Loucy (cell line): ENCODE results near the gene PIWIL1.

Source experiments
- H2AFZ ChIP-seq: fragments of 200-600 bp; sonication (generic); 2 replicates; pipeline ENCODE4 v1.6.0; 2016; ENCODE audit warnings: antibody characterized with exemption, mild to moderate bottlenecking, low read length, moderate library complexity
- H3F3A ChIP-seq: fragments of 200-600 bp; 2 replicates; pipeline ENCODE4 v1.6.0; 2016; ENCODE audit warnings: antibody characterized with exemption, low read depth, mild to moderate bottlenecking
- H3K27me3 ChIP-seq: fragments of 200-600 bp; sonication (generic); 2 replicates; pipeline ENCODE4 v1.6.1; 2014; ENCODE audit warnings: low read length, mild to moderate bottlenecking; ENCODE audit not compliant: insufficient read depth, poor library complexity, severe bottlenecking
- H3K36me3 ChIP-seq: fragments of 200-600 bp; sonication (generic); 2 replicates; pipeline ENCODE4 v1.6.1; 2016; ENCODE audit warnings: low read length; ENCODE audit not compliant: insufficient read depth
- H3K4me1 ChIP-seq: fragments of 200-600 bp; sonication (generic); 2 replicates; pipeline ENCODE4 v1.5.1; 2014; ENCODE audit warnings: low read length, mild to moderate bottlenecking; ENCODE audit not compliant: insufficient read depth, poor library complexity, severe bottlenecking
- H3K4me2 ChIP-seq: fragments of 200-600 bp; sonication (generic); 2 replicates; pipeline ENCODE4 v1.6.0; 2014; ENCODE audit warnings: antibody characterized with exemption, low read length, low read depth, mild to moderate bottlenecking; ENCODE audit not compliant: poor library complexity, severe bottlenecking
- H3K4me3 ChIP-seq: fragments of 200-600 bp; sonication (generic); 2 replicates; pipeline ENCODE4 v1.5.1; 2014; ENCODE audit warnings: low read length, mild to moderate bottlenecking, mixed read lengths; ENCODE audit not compliant: poor library complexity, severe bottlenecking
- H3K79me2 ChIP-seq: fragments of 200-600 bp; sonication (generic); 2 replicates; pipeline ENCODE4 v1.6.1; 2014; ENCODE audit warnings: low read length; ENCODE audit not compliant: insufficient read depth
- H3K9ac ChIP-seq: fragments of 200-600 bp; sonication (generic); 2 replicates; pipeline ENCODE4 v1.6.0; 2014; ENCODE audit warnings: mild to moderate bottlenecking, low read depth, low read length, moderate library complexity; ENCODE audit not compliant: poor library complexity, severe bottlenecking
- H3K9me2 ChIP-seq: fragments of 200-600 bp; sonication (generic); replicated peaks from 2 replicates; pipeline ENCODE4 v1.6.1; 2016; ENCODE audit warnings: low read depth, low read length, mixed read lengths
- H3K9me3 ChIP-seq: fragments of 200-600 bp; sonication (generic); 2 replicates; pipeline ENCODE4 v1.6.1; 2014; ENCODE audit warnings: mild to moderate bottlenecking, antibody characterized with exemption, low read length, low read depth; ENCODE audit not compliant: insufficient read depth
- H4K20me1 ChIP-seq: fragments of 200-600 bp; sonication (generic); 2 replicates; pipeline ENCODE4 v1.6.0; 2014; ENCODE audit warnings: antibody characterized with exemption, low read length, mild to moderate bottlenecking; ENCODE audit not compliant: insufficient read depth, poor library complexity, severe bottlenecking
- CTCF ChIP-seq: fragments of 200-600 bp; sonication (generic); conservative IDR thresholded peaks from 2 replicates; pipeline ENCODE4 v1.5.1; 2014; ENCODE audit warnings: mild to moderate bottlenecking, antibody characterized with exemption, low read length
- EZH2phosphoT487 ChIP-seq: fragments of 200-600 bp; IDR thresholded peaks from 2 replicates; pipeline ENCODE4 v1.6.1; 2018; ENCODE audit warnings: antibody characterized with exemption, mild to moderate bottlenecking, moderate library complexity, borderline replicate concordance

Gene PIWIL1

DNA sequence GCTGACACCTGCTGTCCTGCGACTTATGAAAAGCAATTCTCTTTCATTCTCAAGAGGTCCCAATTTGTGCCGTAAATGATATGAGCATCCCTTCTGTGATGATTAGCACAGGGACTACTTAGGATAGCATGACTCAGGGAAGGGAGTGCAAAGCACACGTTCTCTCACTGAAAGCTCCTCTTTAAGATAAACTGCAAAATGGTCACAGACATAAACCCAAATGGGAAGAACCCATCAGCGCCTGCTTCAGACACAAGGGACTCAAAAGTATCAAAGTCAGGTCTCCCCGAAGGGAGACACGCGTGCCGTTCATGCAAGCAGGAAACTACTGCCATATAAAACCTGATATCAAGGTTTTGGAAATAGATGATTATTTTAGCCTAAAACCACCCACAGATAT, 33.9 kb upstream of the PIWIL1 start:
- Histone ChIP-seq H3K4me1 (no peaks in the 10 kb centered on the region), H3K9ac (no peak overlapping the region), H3K79me2 (no peaks in the 10 kb centered on the region), H3K4me2 (no peak overlapping the region), H3K4me3 (no peak overlapping the region), H3K27me3 (no peaks in the 10 kb centered on the region), H3K9me2 (no peaks in the 10 kb centered on the region), H3K36me3 (no peaks in the 10 kb centered on the region), H3K9me3 (no peaks in the 10 kb centered on the region; the same call in 1 of the 2 replicates), H2AFZ (no peak overlapping the region), H4K20me1 (no peaks in the 10 kb centered on the region), H3F3A (no peaks in the 10 kb centered on the region)
- TF ChIP-seq EZH2phosphoT487 (no peak), CTCF (no peak)

DNA sequence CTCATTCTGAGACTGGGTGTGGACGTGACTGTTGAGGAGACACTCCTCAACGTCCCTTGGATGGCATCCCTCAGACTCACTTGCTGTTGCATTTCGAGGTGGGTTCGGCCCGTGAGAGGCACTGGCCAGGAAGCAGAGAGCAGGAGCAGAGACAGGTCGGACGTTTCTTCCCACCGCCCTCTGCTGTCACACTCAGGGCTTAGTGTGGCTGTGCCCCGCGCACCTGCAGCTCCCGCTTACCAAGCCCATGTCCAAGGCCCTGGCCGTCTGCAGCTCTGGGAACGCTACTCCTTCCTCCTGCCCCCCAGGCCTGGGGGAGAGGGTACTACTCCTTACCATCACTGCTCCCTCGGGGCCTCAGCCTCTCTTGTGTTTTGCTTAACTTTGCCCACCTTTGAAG, 29.8 kb upstream of the PIWIL1 start:
- H3K27me3 ChIP-seq: no peaks in the 10 kb centered on the region
- no peak overlapping the region for H2AFZ ChIP-seq
- H3K4me2 ChIP-seq: no peak overlapping the region
- no peaks in the 10 kb centered on the region for H3K9me2 ChIP-seq
- no peaks in the 10 kb centered on the region for H3F3A ChIP-seq
- no peaks in the 10 kb centered on the region for H3K4me1 ChIP-seq
- TF ChIP-seq CTCF (no peak), EZH2phosphoT487 (no peak)
- no peaks in the 10 kb centered on the region for H3K36me3 ChIP-seq
- no peaks in the 10 kb centered on the region for H3K79me2 ChIP-seq
- H3K9ac ChIP-seq: no peak overlapping the region
- H4K20me1 ChIP-seq: no peaks in the 10 kb centered on the region
- no peak overlapping the region for H3K4me3 ChIP-seq
- no peaks in the 10 kb centered on the region; the same call in 1 of the 2 replicates for H3K9me3 ChIP-seq

DNA sequence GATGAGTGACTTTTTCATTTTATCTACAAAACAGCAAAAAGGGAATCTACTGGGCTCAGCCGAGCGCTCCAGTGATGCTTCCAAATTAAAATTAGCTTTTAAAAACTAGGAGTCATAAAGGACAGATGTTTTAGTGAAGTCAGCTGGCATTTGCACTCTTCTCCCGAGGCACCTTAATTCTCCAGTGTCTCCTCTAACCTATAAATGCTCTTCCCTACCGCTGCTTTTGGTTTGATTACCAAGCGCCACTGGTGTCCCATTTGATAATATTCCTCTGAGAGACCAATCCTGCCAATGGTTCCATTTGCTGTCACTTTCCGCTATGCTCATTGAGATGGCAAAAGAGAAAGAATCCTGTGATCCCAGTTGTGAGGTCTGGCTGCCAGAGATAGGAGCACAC, 29.3 kb upstream of the PIWIL1 start:
- Histone ChIP-seq H2AFZ (no peak overlapping the region), H3K9me2 (no peaks in the 10 kb centered on the region), H4K20me1 (no peaks in the 10 kb centered on the region), H3K79me2 (no peaks in the 10 kb centered on the region), H3K4me2 (no peak overlapping the region), H3K36me3 (no peaks in the 10 kb centered on the region), H3K4me1 (no peaks in the 10 kb centered on the region), H3K9ac (no peak overlapping the region), H3F3A (no peaks in the 10 kb centered on the region), H3K9me3 (no peaks in the 10 kb centered on the region; the same call in 1 of the 2 replicates), H3K4me3 (no peak overlapping the region), H3K27me3 (no peaks in the 10 kb centered on the region)
- TF ChIP-seq CTCF (no peak), EZH2phosphoT487 (no peak)
